Cardiac fibroblast (primary cell): ENCODE results near the gene ZNF438.
"Not testable (repeated sequence)": the region's sequence is repeated elsewhere in the genome, so short reads cannot be mapped to it uniquely, and the experiment has no call there.

Source experiments
- DNase-seq, 2 donors: peaks; one replicate each; pipeline versions ENCODE4 v3.0.0 to v3.0.0-alpha.2; 2010; ENCODE audit warnings: low read depth in 2 of 2
- H3K4me3 ChIP-seq, 2 donors: replicated peaks in 1 of 2; 1 replicate in 1 of 2; 2 replicates in 1 of 2; pipeline ENCODE4 v1.5.1; 2011; ENCODE audit warnings: low read depth in 2 of 2, low read length in 2 of 2, mild to moderate bottlenecking in 2 of 2, moderate library complexity in 1 of 2
- TF ChIP-seq, protein P1 (sequence below): IDR thresholded peaks from one replicate; pipeline ENCODE4 v1.5.1; 2011; ENCODE audit warnings: low read depth, mild to moderate bottlenecking, low read length, inconsistent platforms

ZNF438 gene

DNA sequence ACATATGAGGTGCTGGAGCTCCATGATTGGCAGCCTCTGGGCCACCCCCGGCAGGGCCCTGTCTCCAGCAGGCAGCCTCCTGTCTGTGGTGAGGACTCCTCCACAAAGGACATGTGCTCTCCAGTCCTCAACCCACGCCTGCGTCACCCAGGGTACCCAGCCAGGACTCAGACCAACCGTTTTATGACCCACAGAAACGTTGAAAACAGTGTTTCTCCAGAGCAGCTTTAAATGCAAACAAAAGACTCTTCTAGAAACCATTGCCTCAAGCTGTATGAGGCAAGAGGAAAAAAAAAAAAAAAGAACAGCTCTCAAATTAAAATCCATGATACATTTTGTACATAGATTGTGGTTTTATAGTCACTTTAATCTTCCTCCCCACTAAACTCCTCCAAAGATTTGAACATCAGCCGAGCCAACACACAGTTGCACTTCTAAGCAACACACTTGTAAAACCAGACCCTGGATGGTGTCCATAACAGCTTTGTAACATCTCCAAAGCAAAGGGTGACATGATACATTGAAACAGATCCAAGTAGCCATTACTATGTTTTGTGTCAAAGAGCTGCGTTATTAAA lies 227.1 kb downstream of the ZNF438 start:
- no peak overlapping the region for H3K4me3 ChIP-seq
- TF ChIP-seq, protein P1, sequence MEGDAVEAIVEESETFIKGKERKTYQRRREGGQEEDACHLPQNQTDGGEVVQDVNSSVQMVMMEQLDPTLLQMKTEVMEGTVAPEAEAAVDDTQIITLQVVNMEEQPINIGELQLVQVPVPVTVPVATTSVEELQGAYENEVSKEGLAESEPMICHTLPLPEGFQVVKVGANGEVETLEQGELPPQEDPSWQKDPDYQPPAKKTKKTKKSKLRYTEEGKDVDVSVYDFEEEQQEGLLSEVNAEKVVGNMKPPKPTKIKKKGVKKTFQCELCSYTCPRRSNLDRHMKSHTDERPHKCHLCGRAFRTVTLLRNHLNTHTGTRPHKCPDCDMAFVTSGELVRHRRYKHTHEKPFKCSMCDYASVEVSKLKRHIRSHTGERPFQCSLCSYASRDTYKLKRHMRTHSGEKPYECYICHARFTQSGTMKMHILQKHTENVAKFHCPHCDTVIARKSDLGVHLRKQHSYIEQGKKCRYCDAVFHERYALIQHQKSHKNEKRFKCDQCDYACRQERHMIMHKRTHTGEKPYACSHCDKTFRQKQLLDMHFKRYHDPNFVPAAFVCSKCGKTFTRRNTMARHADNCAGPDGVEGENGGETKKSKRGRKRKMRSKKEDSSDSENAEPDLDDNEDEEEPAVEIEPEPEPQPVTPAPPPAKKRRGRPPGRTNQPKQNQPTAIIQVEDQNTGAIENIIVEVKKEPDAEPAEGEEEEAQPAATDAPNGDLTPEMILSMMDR = no peak
- peak in 1 of 2 donors; percentile 86 for DNase-seq

DNA sequence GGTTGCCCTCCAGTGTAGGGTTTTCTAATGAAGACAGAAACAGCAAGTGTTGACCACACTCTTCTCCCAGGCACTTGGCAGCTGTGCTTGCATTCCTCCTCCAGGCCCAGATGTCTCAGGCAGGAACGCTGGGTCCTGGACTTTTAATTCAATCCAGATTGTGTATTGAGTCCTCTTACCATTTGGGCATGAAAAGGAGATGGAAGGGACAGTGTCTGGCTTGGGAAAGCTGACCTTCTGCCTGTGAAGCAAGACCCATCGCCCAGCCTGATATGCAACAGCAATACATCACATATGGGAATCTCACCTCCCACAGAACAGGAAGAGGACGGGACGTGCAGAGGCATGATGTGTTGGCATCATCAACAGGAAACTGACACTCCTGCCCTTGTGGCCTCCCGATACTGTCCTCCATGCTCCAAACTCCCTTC lies 227.8 kb downstream of the ZNF438 start:
- peak; percentile 72 to 91 for DNase-seq
- TF ChIP-seq, protein P1 = no peak
- no peak overlapping the region for H3K4me3 ChIP-seq

DNA sequence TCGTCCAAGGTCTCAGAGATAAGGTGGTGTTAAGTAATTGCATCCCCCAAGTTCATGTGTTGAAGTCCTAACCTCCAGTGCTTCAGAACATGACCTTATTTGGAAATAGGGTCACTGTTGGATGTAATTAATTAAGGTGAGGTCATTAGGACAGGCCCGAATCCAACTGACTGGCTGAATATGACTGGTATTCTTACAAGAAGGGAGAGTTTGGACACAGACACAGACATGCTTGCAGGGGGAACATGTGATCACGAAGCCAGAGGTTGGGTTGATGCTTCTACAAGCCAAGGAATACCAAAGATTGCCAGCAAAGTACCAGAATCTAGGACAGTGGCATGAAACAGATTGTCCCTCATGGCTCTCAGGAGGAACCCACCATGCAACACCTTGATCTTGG lies 228.6 kb downstream of the ZNF438 start:
- DNase-seq = no peak
- TF ChIP-seq, protein P1 = no peak

DNA sequence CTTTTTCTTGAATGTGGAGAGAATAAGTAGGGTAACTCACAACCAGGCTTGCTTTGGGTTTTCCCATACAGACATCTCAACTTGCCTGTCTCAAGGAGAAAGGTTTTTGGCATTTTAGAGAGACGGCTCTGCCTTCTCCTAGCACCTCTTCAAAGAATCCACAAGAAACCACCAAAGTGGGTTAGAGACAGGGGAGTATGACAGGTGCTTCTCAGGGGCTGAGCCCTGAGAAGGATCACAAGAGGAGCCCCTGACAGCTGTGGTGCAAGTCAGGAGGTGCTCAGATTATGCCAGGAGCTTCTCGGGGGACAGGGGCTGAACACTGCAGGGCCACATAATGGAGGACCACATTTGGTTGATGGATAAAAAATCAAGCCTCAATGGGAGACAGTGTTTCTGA lies 231.3 kb downstream of the ZNF438 start:
- no peak overlapping the region for H3K4me3 ChIP-seq
- TF ChIP-seq, protein P1 = no peak
- DNase-seq = no peak

More for the DNA sequence above, 228.6 kb downstream of the ZNF438 start:
- no peak overlapping the region for H3K4me3 ChIP-seq

DNA sequence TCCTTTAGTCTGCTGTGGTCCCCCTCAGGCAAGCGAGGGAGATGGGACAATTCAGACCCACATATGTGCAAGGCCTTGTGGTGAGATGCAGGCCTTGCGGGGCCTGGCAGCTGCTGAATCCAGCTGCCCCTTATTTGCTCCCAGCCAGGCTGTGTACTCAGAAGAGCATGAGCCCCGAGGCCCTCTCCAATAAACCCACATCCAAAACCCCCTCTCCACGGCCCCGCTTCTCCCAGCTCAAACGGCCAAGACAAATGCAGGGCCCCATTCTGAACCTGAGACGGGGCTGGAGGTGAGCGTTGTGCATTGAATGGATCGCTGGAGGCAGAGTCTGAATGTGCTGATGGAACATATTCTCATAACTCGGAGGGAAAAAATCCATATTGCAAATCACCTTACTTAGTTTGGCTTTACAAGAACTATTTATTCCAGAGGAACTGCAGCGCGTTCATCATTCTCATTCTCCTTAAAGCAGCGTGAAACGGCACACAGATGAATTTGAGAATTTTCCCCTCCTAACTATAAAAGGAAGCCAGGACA lies 232.9 kb downstream of the ZNF438 start:
- TF ChIP-seq, protein P1 = no peak
- H3K4me3 ChIP-seq = no peak overlapping the region
- DNase-seq = no peak

DNA sequence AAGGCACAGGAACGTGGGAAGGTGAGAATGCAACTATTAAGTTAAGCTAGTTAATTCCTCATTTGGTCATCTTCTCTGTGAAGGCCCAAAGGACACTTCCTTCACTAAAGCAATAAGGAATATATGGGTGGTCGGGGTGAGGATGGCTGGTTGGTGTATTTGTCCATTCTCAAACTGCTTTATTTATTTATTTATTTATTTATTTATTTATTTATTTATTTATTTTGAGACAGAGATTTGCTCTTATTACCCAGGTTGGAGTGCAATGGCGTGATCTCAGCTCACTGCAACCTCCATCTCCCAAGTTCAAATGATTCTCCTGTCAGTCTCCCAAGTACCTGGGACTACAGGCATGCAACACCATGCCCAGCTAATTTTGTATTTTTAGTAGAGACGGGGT lies 236.6 kb downstream of the ZNF438 start:
- DNase-seq = not testable (repeated sequence)

More for the DNA sequence above, 236.6 kb downstream of the ZNF438 start:
- H3K4me3 ChIP-seq = not testable (repeated sequence)
